Measurements from ENCODE around the gene XCR1. TPM values are rescaled to one million over a fixed set of nuclear protein-coding genes. Genes with fewer than 3 reads are reported as not detected.
A peak's percentile ranks its signal among the peaks of the same experiment; 100 is the strongest.

The XCR1 gene
- total RNA-seq, 2 donors from 2014 or later: not detected

DNA sequence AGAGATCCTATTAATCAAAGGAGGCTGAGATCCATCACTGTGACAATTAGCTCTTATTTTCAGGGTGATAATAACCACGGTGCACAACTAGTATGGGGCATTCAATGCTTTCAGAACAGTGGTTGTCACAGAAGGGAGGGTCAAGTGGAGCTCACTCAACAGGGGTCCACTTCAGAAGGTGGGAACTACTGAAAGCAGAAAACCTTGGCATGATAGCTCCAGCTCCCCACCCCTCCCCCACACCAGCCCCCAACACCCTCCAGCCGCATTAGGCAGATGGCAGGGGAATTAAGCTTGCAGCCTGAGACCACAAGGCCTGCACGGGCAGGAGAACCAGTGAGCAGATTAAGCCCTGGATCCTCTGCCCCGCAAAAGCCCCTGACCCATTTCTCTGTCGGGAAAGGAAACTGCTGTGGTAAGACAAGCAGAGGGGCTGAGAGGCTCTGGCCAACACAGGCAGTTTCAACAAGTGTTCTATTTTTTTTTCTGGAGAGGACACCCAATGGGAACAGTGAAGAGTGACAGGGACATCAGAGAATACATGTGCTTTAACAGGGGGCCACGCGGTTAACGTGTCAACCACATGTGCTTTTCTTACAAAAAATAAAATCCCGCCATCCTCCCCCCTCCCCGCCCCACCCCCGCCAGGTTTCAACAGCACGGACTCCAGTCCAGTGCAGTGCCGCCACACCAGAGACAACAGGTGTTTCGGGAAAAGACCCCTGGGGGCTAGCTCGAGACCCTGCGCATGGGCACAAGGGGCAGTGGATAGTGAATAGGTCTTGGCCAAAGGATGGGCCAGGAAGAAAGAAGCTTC, 32.7 kb downstream of the XCR1 start:
- Mint-ChIP-seq H3K9me3 (no peaks in the 10 kb centered on the region), H3K36me3 (peaks cover 5 to 26% of the 10 kb centered on the region in 2 donors), H3K27ac (peak overlapping the region; percentile 50 to 87)
- ATAC-seq (peak; percentile 61 to 67), DNase-seq (ENCODE audit: low spot score in 2 of 2) (peak; percentile 35 to 64)

DNA sequence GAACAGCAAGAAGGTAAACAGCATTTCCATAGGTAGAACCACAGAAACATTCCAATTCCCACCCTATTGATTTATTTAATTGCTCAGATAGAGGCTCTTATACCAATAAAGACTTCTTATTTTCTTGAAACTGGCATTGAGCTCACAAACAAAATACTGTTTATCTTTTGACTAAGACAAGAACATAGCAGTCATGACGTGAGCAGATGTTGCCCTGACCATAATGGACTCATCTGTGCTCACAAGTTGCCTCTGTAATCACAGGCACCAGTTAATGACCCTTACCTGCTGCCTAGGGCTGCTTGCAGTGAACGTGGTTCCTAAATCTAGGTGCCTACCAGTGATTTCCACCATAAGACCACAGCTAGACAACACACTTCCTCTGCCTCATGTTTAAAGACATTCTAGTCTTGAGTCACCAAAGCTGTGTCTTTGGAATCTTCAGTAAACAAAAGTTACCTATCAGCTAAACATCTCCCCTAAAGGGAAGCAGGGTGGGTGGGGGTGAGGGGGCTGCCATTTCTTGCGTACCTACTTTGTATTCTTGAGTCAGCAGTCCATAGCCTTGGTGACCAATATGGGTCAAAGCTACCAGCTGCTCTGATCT, 33.8 kb downstream of the XCR1 start:
- Mint-ChIP-seq H3K36me3 (peaks cover 5 to 26% of the 10 kb centered on the region in 2 donors), H3K9me3 (no peaks in the 10 kb centered on the region), H3K27ac (peak overlapping the region in 1 of 2 donors; percentile 47)
- DNase-seq (ENCODE audit: low spot score in 2 of 2): no peak
- peak; percentile 17 to 48 for ATAC-seq

DNA sequence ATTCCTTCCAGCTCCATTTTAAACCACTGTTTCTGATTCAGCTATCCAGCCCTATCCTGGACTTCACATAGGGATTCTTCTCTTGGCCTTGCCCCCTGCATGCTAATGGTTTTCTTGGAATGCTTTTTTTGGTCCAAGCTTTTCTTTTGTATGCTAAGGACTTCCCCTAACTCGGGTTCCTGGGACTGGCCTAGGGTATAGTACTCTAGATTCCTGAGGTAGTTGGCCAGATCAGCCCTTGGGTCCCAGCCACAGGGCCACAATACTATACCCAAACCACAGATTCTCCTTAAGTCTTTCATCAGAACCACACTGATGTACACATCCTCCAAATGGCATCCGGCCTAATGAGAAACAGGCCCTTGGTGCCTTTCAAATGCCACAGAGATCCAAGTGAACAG, 34.5 kb downstream of the XCR1 start:
- H3K9me3 Mint-ChIP-seq: no peaks in the 10 kb centered on the region

DNA sequence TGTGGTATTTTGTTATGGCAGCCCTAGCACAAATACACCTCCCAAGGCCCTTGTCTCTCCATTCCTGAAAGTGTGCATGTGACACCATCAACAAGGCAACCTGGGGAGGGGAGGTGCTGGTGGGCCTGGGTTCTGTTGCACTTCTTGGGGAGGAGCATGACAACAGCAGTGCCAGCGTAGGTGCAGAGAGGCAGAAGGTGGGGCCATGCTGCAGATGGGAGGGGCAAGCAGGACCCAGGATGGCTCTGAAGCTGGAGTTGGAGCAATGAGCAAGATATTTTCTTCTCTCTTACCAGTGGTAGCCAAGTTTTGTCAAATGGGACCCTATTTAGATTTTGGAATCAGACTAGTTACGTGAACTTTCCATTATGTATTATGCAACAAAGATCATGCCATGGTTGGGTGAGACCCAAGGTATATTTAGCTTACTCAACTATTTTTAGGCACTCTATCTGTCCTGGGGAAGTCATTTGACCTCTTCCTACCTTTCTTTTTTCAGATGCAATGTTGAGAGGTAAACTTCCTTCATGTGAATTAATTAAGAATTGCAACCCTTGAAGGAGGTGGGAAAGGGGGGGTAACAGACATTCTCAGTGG, 35.1 kb downstream of the XCR1 start:
- Mint-ChIP-seq H3K36me3 (peaks cover 8 to 36% of the 10 kb centered on the region in 2 donors), H3K9me3 (no peaks in the 10 kb centered on the region), H3K27ac (peak overlapping the region in 1 of 2 donors; percentile 47)
- DNase-seq (ENCODE audit: low spot score in 2 of 2) (no peak), ATAC-seq (no peak)

More for the DNA sequence above, 34.5 kb downstream of the XCR1 start:
- Mint-ChIP-seq H3K36me3 (peaks cover 5 to 32% of the 10 kb centered on the region in 2 donors), H3K27ac (peak overlapping the region; percentile 47 to 60)
- ATAC-seq: no peak
- DNase-seq (ENCODE audit: low spot score in 2 of 2): no peak

DNA sequence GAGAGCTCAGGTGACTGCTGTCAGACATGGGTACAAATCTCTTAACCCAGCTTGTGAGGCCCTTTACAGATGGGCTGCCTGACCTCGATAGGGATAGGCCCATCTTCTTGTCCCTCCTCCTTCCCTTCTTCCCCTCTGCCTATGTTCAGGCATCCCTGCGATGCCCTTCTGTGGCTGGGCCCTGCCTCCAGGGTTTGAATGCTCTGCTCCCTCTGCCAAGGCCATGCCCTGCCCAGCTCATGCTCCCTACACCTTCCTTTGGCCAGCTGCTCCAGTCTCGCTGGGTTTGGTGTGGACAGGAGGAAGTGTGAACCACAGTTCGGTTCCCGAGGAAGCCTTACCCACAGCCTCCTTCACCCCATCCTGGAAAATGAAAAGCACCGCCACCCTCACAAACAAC, 35.9 kb downstream of the XCR1 start:
- H3K9me3 Mint-ChIP-seq: no peaks in the 10 kb centered on the region
- DNase-seq (ENCODE audit: low spot score in 2 of 2): no peak
- peaks cover 10 to 40% of the 10 kb centered on the region in 2 donors for H3K36me3 Mint-ChIP-seq
- ATAC-seq: no peak
- H3K27ac Mint-ChIP-seq: no peak overlapping the region

DNA sequence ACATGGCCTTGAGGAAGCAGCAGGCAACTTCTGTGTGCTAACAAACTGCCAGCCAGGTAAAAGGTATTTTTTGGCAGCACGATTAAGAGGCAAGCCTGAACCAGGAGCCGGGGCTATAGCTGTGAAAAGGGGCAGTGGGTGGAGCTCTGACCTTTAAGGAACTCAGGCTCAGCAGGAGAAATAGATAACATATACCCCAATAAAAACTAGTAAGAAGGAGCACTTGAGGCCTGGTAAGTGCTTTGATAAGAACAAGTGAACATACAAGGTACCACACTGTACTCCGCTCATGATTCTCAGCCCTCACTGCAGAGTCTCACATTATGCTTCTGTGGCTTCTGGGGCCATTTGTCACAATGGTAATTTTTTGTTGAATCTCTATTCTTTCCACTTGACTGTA, 37.1 kb downstream of the XCR1 start:
- DNase-seq (ENCODE audit: low spot score in 2 of 2): no peak
- Mint-ChIP-seq H3K36me3 (peaks cover 8 to 42% of the 10 kb centered on the region in 2 donors), H3K9me3 (no peaks in the 10 kb centered on the region), H3K27ac (no peak overlapping the region)
- ATAC-seq: no peak

DNA sequence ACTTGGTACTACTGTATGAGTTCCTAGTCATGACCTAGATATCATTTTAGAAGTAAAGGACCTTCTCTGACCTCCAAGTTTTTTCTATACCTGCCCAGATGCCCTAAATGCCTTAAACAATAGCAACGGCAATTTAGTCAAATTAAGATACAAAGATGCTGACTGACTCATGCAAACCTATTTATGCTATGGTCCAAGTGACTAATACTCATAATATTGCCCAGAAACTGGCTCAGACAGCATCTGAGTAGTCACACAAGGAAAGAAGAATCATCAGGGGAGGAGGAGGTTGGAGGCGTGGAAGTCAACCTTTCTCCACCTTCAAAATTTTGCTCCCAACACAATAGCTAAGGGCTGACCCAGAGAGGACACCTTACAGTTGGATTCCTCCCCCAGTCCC, 38.5 kb downstream of the XCR1 start:
- Mint-ChIP-seq H3K36me3 (peaks cover 11 to 53% of the 10 kb centered on the region in 2 donors), H3K27ac (no peak overlapping the region), H3K9me3 (no peaks in the 10 kb centered on the region)
- ATAC-seq: peak; percentile 67 to 73
- DNase-seq (ENCODE audit: low spot score in 2 of 2): no peak

DNA sequence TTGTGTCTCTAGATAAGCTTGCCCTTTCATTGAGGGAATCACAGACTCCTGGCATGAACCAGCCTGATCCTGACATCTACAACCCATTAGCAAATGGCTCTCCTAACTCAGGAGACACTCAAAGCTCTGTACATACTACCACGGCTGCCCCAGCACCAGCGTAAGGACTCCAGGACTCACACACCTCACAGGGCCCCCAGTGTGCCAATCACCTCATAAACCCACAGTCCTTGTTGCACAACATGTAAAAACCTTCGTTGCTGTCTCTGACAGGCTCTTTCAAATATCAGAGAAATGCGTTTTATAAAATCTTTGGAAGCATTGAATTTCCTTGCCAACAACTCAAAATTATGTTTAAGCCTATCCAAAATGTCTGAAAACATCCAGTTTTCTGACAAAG, 38.9 kb downstream of the XCR1 start:
- DNase-seq (ENCODE audit: low spot score in 2 of 2) (no peak), ATAC-seq (peak in 1 of 2 donors; percentile 4)
- Mint-ChIP-seq H3K36me3 (peaks cover 14 to 56% of the 10 kb centered on the region in 2 donors), H3K9me3 (no peaks in the 10 kb centered on the region), H3K27ac (peak overlapping the region in 1 of 2 donors; percentile 34)

DNA sequence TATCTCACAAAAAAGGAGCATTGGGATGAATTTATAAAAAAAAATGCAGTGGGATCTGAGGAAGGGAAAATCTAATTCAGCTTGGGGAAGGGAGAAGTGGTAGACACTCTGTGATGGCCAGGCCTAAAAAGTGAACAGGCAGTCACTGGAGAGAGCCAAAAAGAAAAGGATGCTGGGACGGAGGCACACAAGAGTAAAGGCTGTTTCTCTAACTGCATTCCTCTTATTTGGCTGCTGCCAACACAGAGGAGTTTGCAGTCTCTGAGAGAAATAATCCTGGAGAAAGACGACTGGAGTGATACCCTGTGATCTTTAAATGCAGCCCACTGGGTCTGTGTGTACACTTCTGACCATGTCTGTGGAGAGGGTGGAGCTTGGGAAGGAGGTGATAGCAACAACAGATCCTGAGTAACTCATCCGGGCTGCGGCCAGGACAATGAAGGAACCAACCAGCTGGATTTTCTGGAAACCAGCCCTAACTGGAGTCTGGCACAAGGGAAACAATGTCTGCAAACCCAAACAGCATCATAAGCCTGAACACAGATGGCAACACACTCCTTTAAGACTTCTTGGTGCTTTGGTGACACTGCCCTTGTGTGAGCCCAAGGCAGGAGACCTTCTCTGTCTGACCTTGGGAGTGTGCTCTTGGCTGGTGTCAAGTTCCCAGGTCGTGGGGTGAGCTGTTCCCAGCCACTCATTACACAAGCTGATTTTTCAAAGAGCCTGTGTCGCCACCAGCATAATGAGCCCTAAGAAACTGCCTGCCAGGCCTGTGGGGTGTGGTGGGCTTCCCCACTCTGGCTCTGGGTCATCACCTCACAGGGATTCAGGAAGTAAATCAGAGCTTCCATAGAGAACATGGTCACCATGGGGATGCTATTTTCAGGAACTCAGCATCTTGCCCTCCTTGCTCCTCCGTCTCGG, 39.7 kb downstream of the XCR1 start:
- Mint-ChIP-seq H3K9me3 (no peaks in the 10 kb centered on the region), H3K36me3 (peaks cover 20 to 56% of the 10 kb centered on the region in 2 donors), H3K27ac (peak overlapping the region; percentile 27 to 34)
- no peak for DNase-seq (ENCODE audit: low spot score in 2 of 2)
- peak in 1 of 2 donors; percentile 13 for ATAC-seq

DNA sequence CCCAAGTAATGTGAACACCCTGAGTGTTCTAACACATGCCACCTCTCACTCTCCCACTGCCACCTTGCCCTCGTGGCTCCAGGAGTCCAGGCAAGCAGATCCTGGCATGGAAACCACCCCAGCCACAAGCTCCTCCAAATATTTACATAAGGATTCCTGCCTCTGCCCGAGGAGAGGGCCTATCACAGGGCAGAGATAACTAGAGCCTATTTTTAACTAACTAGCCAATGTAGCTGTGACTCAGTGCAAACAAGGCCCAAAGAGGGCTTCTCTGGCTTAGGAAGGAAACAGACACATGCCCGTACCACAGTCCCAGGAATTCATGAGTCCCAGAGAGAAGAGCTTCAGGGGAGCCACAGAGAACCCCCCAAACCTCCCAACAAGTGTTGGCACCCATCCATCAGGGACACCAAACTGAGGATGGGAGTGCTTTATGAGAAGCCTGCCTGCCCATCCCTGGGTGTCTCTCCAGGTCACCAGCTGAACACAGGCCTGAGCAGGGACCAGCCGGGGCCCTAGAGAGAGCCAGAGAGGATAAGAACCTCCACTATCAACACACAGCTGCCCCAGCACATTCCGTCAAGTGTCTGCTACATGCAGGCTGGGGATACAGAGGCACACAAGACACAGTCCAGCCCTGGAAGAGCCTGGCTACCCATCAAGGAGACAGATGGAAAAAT, 40.8 kb downstream of the XCR1 start:
- H3K36me3 Mint-ChIP-seq: peaks cover 22 to 51% of the 10 kb centered on the region in 2 donors
- H3K9me3 Mint-ChIP-seq: no peaks in the 10 kb centered on the region
- no peak for ATAC-seq
- no peak for DNase-seq (ENCODE audit: low spot score in 2 of 2)
- peak overlapping the region in 1 of 2 donors; percentile 27 for H3K27ac Mint-ChIP-seq

DNA sequence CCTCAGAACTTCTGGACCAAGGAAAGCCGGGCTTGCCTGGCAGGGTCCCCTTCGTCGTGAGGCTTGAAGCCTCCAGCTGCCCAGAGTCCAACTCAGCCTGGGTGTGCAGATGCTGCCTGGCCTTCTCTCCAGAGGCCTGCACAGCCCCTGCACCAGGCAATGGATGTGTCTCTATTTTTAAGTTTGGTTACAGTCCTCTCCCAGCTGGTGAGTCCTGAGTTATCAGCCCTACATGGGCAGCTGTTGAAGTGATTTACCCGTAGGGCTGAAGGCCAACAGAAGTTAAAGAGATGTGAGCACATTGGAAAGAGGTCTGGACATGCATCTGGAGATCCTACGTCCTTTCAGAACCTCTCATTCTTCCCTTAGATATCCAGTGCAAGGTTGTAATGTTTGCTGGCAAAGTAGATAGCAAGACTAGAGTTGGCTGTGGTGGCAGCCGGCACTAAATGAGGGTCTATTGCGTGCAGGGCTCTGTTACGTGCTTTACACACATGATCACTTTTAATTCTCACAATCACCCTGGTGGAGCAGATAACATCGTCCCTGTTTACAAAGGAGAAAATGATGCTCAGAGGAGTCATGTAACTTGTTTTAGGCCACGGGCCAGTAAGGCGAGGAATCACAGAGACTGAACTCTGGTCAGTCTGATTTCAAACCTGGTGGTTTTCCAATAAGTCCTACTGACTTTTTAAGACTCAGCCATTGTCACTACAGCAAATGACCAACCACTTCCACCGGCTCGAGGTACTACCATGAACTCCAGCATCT, 41.6 kb downstream of the XCR1 start:
- peaks cover 27 to 58% of the 10 kb centered on the region in 2 donors for H3K36me3 Mint-ChIP-seq
- DNase-seq (ENCODE audit: low spot score in 2 of 2) (no peak), ATAC-seq (no peak)
- H3K9me3 Mint-ChIP-seq: no peaks in the 10 kb centered on the region
- H3K27ac Mint-ChIP-seq: no peak overlapping the region

DNA sequence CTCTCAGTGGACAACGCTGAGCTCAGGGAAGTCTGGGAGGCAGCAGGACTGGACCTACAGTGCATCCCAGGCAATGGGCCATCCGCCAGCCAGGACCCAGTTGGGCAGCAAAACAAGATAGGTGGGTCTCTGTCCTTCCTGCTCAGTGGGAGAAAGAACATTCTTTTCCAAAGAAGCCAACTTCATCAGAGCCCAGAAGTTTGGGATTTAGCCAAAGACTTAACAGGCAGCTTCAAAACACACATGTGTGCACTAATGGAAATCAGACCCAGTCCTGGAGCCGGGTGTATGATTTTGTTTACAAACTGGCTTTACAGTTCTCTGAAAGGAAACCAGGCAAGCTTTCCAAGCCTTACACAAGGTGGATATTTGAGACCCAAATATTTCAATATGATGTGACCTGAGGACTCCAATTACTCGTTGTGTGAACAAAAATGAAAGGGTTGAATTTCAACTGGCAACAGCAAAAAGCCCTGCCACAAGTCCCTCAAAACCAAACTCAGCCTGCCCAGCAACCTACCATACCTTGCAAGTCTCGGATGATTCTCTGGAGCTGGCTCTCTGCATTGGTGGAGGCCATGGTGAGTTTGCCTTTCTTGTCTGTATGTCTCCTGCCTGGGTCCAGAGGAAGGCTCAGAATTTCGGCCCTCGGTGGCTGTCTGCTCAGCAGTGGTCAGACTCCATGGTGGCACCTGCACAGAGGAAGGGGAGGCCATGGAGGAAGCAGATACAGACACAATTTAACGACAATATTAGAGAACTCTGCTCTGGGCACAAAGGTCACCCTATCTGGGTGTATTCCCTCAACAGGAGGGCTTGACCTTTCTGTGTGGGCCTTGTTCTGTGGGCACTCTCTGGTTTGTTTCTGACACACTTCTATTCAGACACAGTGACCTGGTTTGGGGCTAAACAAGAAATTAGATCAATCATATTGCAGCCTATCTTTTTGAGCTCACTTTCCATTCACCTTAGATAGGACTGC, 42.7 kb downstream of the XCR1 start:
- H3K27ac Mint-ChIP-seq: no peak overlapping the region
- no peaks in the 10 kb centered on the region for H3K9me3 Mint-ChIP-seq
- DNase-seq (ENCODE audit: low spot score in 2 of 2) (no peak), ATAC-seq (no peak)
- H3K36me3 Mint-ChIP-seq: peaks cover 31 to 59% of the 10 kb centered on the region in 2 donors

DNA sequence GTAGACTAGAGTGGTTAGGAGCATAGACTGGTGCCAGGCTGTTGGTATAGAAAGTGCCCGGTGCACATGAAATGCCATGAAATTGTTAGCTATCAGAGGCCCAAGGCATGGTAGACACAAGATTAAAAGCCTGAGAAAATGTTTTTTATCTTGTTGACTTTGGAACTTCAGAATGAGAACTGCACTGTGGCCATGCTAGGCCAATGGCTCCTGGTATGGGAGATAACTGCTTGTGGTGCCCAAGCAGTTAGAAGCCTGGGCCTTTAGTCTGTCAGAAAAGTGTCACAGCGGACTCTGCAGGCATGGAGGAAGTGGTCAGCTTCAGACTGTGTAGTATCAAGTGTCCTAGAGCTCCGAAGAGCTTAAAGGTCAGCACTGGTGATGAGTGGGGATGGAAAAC, 43.5 kb downstream of the XCR1 start:
- ATAC-seq (no peak), DNase-seq (ENCODE audit: low spot score in 2 of 2) (no peak)
- Mint-ChIP-seq H3K9me3 (no peaks in the 10 kb centered on the region), H3K27ac (no peak overlapping the region), H3K36me3 (peaks cover 38 to 67% of the 10 kb centered on the region in 2 donors)

DNA sequence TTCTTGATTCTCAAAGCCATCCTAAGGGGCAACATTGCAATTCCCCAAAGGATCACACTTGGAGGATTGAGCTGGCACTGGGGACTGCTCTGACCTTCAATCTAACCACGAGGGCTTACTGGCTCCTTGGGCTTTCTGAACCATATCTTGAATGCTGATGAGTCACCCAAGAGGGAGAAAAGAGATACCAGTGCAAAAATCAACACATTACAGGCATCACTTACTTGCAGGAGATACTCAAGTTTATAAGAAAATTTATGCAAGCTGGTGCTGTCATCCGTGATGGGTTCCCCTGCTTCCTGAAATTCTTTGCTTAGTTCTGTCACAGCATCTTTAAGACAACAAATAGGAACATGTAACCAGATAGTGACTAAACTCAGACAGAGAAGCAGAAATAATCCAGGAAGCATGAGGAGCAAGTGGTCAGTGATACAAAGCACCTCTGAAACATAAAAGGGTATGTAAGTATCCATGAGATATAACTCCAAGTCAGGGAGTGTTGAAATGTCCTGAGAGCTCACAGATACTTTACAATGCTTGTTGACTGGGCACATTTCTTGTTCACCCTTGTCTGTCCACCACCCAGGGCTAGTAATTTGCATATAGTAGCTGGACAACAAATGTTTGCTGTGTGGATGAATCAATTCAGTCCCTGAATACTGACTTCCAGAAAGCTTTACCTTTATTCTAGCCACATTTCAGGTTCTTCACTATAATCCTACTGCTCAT, 45.8 kb downstream of the XCR1 start:
- Mint-ChIP-seq H3K27ac (peak overlapping the region in 1 of 2 donors; percentile 83), H3K36me3 (peaks cover 43 to 68% of the 10 kb centered on the region in 2 donors), H3K9me3 (peaks cover 0 to 4% of the 10 kb centered on the region in 2 donors)
- no peak for DNase-seq (ENCODE audit: low spot score in 2 of 2)
- ATAC-seq: peak; percentile 58 to 72

All from activated naive CD4-positive, alpha-beta T cell treated with anti-CD3 and anti-CD28 coated beads, Interleukin-2, amount 50 U/mL, for 72 hours (primary cell).